ENCODE data around the gene PLA2R1.

The PLA2R1 gene

GRCh38 chr2:159996792-159997546, 65.4 kb downstream of the PLA2R1 start:
- Histone ChIP-seq H3K4me1 (ENCODE audit: insufficient read depth, low read length, severe bottlenecking) (no peaks in the 10 kb centered on the region), H2AFZ (ENCODE audit: low read length) (no peak overlapping the region), H3K9me2 (ENCODE audit: low read depth, low read length) (no peaks in the 10 kb centered on the region), H3K9me3 (ENCODE audit: low read length) (no peaks in the 10 kb centered on the region), H3K27me3 (ENCODE audit: insufficient read depth, low read length) (no peaks in the 10 kb centered on the region), H3K27ac (ENCODE audit: low read depth, low read length, poor library complexity, severe bottlenecking) (no peak overlapping the region), H3K9ac (ENCODE audit: low read length) (no peak overlapping the region), H3K36me3 (ENCODE audit: insufficient read depth, low read length) (no peaks in the 10 kb centered on the region), H4K20me1 (ENCODE audit: insufficient read depth, low read length) (no peaks in the 10 kb centered on the region), H3F3A (ENCODE audit: insufficient read depth, low read length) (no peaks in the 10 kb centered on the region), H3K79me2 (ENCODE audit: insufficient read depth, low read length) (no peaks in the 10 kb centered on the region), H3K4me2 (ENCODE audit: low read length) (no peak overlapping the region), H3K4me3 (ENCODE audit: low read depth, low read length, poor library complexity, severe bottlenecking) (no peak overlapping the region)
- no peak for TF ChIP-seq EZH2 (IDR thresholded peaks at IDR 0.05; ENCODE audit: borderline replicate concordance, low read length)
- TF ChIP-seq CTCF (IDR thresholded peaks at IDR 0.05; ENCODE audit: low read length) = no peak

GRCh38 chr2:159995038-159995437, 67.4 kb downstream of the PLA2R1 start:
- Histone ChIP-seq H3K36me3 (ENCODE audit: insufficient read depth, low read length) (no peaks in the 10 kb centered on the region), H3K9me2 (ENCODE audit: low read depth, low read length) (no peaks in the 10 kb centered on the region), H3K4me3 (ENCODE audit: low read depth, low read length, poor library complexity, severe bottlenecking) (no peak overlapping the region), H3K4me2 (ENCODE audit: low read length) (no peak overlapping the region), H3F3A (ENCODE audit: insufficient read depth, low read length) (no peaks in the 10 kb centered on the region), H2AFZ (ENCODE audit: low read length) (no peak overlapping the region), H3K4me1 (ENCODE audit: insufficient read depth, low read length, severe bottlenecking) (no peaks in the 10 kb centered on the region), H3K9ac (ENCODE audit: low read length) (no peak overlapping the region), H3K79me2 (ENCODE audit: insufficient read depth, low read length) (no peaks in the 10 kb centered on the region), H3K27ac (ENCODE audit: low read depth, low read length, poor library complexity, severe bottlenecking) (no peak overlapping the region), H3K9me3 (ENCODE audit: low read length) (no peaks in the 10 kb centered on the region), H4K20me1 (ENCODE audit: insufficient read depth, low read length) (no peaks in the 10 kb centered on the region), H3K27me3 (ENCODE audit: insufficient read depth, low read length) (no peaks in the 10 kb centered on the region)
- TF ChIP-seq EZH2 (IDR thresholded peaks at IDR 0.05; ENCODE audit: borderline replicate concordance, low read length) (no peak), CTCF (IDR thresholded peaks at IDR 0.05; ENCODE audit: low read length) (no peak)

GRCh38 chr2:159989249-159989648, 73.2 kb downstream of the PLA2R1 start:
- no peak for TF ChIP-seq EZH2 (IDR thresholded peaks at IDR 0.05; ENCODE audit: borderline replicate concordance, low read length)
- TF ChIP-seq CTCF (IDR thresholded peaks at IDR 0.05; ENCODE audit: low read length) = no peak
- Histone ChIP-seq H4K20me1 (ENCODE audit: insufficient read depth, low read length) (no peaks in the 10 kb centered on the region), H3K9ac (ENCODE audit: low read length) (no peak overlapping the region), H3K79me2 (ENCODE audit: insufficient read depth, low read length) (no peaks in the 10 kb centered on the region), H3K27me3 (ENCODE audit: insufficient read depth, low read length) (no peaks in the 10 kb centered on the region), H3K4me3 (ENCODE audit: low read depth, low read length, poor library complexity, severe bottlenecking) (no peak overlapping the region), H3K27ac (ENCODE audit: low read depth, low read length, poor library complexity, severe bottlenecking) (no peak overlapping the region), H3K4me2 (ENCODE audit: low read length) (no peak overlapping the region), H3K36me3 (ENCODE audit: insufficient read depth, low read length) (no peaks in the 10 kb centered on the region), H3K9me3 (ENCODE audit: low read length) (no peaks in the 10 kb centered on the region), H3K9me2 (ENCODE audit: low read depth, low read length) (no peaks in the 10 kb centered on the region), H2AFZ (ENCODE audit: low read length) (no peak overlapping the region), H3F3A (ENCODE audit: insufficient read depth, low read length) (no peaks in the 10 kb centered on the region), H3K4me1 (ENCODE audit: insufficient read depth, low read length, severe bottlenecking) (no peaks in the 10 kb centered on the region)
